ENCODE results near the gene H1-8. TPM values are rescaled to one million over a fixed set of nuclear protein-coding genes. Genes with fewer than 3 reads are reported as not detected.

Gene H1-8
- total RNA-seq, 1 experiment from 2014 or later: not detected

DNA sequence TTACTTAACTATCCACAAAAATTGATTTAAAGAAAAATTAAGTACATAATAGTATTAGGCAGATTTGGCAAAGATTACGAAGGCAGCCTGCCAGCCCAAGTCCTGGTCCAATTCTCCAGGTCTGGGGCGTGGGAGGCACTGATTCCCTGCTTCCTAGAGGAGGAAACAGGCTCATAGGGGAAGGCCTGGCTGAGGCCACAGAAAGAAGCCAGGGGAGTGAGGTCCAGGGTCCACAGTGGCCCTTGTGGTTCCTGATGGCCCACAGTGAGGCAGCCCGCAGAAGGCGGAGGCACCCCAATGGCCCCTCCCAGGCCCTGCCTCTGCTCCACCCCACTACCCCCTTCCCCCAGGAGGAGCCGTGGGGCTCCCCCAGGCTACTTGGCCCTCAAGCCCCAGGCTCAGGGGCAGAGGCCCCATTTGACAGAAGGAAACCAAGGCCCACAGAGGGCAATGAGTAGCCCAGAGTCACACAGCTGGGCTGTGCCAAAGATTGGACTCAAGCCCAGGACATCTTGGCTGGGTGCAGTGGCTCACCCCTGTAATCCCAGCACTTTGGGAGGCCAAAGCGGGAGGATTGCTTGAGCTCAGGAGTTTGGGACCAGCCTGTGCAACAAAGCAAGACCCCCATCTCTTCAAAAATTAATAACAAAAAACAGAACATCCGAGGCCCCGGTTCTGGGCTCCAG, 21.0 kb downstream of the H1-8 start:
- H2BK15ac ChIP-seq (ENCODE audit: low read depth, low read length): no peak overlapping the region
- H3K9me3 Mint-ChIP-seq: no peaks in the 10 kb centered on the region
- no peak for DNase-seq

More for the DNA sequence above, 21.0 kb downstream of the H1-8 start:
- Histone ChIP-seq H3K4ac (ENCODE audit: low read depth, low read length) (no peak overlapping the region), H4K5ac (ENCODE audit: insufficient read length, low read depth, low read length) (no peak overlapping the region), H2BK120ac (ENCODE audit: low read depth, low read length, poor library complexity, severe bottlenecking) (no peak overlapping the region), H2BK20ac (ENCODE audit: low read depth, low read length, poor library complexity, severe bottlenecking) (no peak overlapping the region), H3K4me1 (ENCODE audit: insufficient read depth, low read length) (no peaks in the 10 kb centered on the region), H2AK5ac (ENCODE audit: insufficient read length, low read length) (no peak overlapping the region), H3K56ac (ENCODE audit: insufficient read length, low read depth, low read length) (no peak overlapping the region), H3K79me2 (ENCODE audit: insufficient read depth, low read length) (no peaks in the 10 kb centered on the region), H3T11ph (ENCODE audit: low read length) (no peak overlapping the region), H2BK5ac (ENCODE audit: insufficient read length, low read length) (no peak overlapping the region), H3K23ac (ENCODE audit: insufficient read length, low read depth, low read length) (no peak overlapping the region), H4K91ac (ENCODE audit: insufficient read length, low read depth, low read length) (no peak overlapping the region), H3K18ac (ENCODE audit: insufficient read length, low read depth, low read length) (no peak overlapping the region), H3K14ac (ENCODE audit: insufficient read depth, low read length) (no peak overlapping the region), H3K9ac (ENCODE audit: extremely low read depth, insufficient read length, low read length) (no peak overlapping the region), H3K27ac (ENCODE audit: insufficient read length, low read depth, low read length) (no peak overlapping the region), H3K23me2 (ENCODE audit: insufficient read length, low read depth, low read length, poor library complexity, severe bottlenecking) (no peaks in the 10 kb centered on the region), H3K4me2 (ENCODE audit: insufficient read depth, insufficient read length, low read length) (no peak overlapping the region), H3K9me3 (ENCODE audit: control insufficient read depth, low read depth, low read length) (no peaks in the 10 kb centered on the region), H4K20me1 (ENCODE audit: control insufficient read depth, insufficient read depth, insufficient read length) (no peaks in the 10 kb centered on the region), H2BK12ac (ENCODE audit: insufficient read length, low read depth, low read length) (no peak overlapping the region), H3K27me3 (ENCODE audit: insufficient read depth, low read length) (no peaks in the 10 kb centered on the region), H2AFZ (ENCODE audit: low read length) (no peak overlapping the region), H4K8ac (replicated peaks; ENCODE audit: insufficient read length, low read depth, low read length) (no peak overlapping the region), H3K79me1 (ENCODE audit: insufficient read depth, low read depth, low read length, poor library complexity, severe bottlenecking) (no peaks in the 10 kb centered on the region)
- H3K27ac Mint-ChIP-seq: no peak overlapping the region
- H3K4me3 Mint-ChIP-seq: no peak overlapping the region
- H3K4me1 Mint-ChIP-seq: peaks cover 5 to 11% of the 10 kb centered on the region in 2 experiments
- no CpG with 5 or more reads among the region's 8 CpGs for WGBS (ENCODE audit: extremely low coverage, insufficient read length, low lambda C conversion rate)
- TF ChIP-seq, protein P1, sequence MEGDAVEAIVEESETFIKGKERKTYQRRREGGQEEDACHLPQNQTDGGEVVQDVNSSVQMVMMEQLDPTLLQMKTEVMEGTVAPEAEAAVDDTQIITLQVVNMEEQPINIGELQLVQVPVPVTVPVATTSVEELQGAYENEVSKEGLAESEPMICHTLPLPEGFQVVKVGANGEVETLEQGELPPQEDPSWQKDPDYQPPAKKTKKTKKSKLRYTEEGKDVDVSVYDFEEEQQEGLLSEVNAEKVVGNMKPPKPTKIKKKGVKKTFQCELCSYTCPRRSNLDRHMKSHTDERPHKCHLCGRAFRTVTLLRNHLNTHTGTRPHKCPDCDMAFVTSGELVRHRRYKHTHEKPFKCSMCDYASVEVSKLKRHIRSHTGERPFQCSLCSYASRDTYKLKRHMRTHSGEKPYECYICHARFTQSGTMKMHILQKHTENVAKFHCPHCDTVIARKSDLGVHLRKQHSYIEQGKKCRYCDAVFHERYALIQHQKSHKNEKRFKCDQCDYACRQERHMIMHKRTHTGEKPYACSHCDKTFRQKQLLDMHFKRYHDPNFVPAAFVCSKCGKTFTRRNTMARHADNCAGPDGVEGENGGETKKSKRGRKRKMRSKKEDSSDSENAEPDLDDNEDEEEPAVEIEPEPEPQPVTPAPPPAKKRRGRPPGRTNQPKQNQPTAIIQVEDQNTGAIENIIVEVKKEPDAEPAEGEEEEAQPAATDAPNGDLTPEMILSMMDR (conservative IDR thresholded peaks at IDR 0.05): no peak
- no peaks in the 10 kb centered on the region for H3K27me3 Mint-ChIP-seq (ENCODE audit: low read depth)
- H3K36me3 Mint-ChIP-seq (ENCODE audit: insufficient read depth in 1 of 3, low read depth in 3 of 3): peaks cover 0 to 8% (median 0%) of the 10 kb centered on the region in 3 experiments; a peak in 3 of 7 replicates

All from H9 (cell line).